ENCODE results near the gene CHN1. TPM values are rescaled to one million over a fixed set of nuclear protein-coding genes. Genes with fewer than 3 reads are reported as not detected.

The CHN1 gene
- polyA plus RNA-seq, 1 of the 3 experiments (the other 2 are of a cell fraction), result 31.6 TPM

GRCh38 chr2:175006281-175006680, 1.1 kb upstream of the CHN1 start:
- no peaks in the 10 kb centered on the region for H3K27me3 ChIP-seq (ENCODE audit: insufficient read depth)
- H3K4me2 ChIP-seq, result peak overlapping the region; percentile 74
- no peaks in the 10 kb centered on the region for H3K9me2 ChIP-seq
- no peaks in the 10 kb centered on the region for H3K36me3 ChIP-seq (replicated peaks in 1 of 2; ENCODE audit: control insufficient read depth in 1 of 2, insufficient read depth in 2 of 2, low read length in 1 of 2)
- CTCF ChIA-PET, result interaction anchor here (1.0 to 4.5 kb wide), 3 partner anchors 235 to 301 kb away, joined by 3 to 29 read pairs (median 7); no protein-coding TSS in a partner anchor
- H3K27ac ChIP-seq (ENCODE audit: low read depth in 2 of 2, low read length in 1 of 2), result peak overlapping the region in 1 of 2 experiments; percentile 96; a peak in 2 of 4 replicates
- peak overlapping the region; percentile 82; the same call in 1 of the 2 replicates for H3K9ac ChIP-seq
- no peaks in the 10 kb centered on the region for H3K9me3 ChIP-seq
- POLR2A ChIA-PET, result interaction anchor here (1.0 to 1.7 kb wide), 2 partner anchors 10 to 235 kb away, joined by 4 to 14 read pairs; no protein-coding TSS in a partner anchor
- peaks cover 6% of the 10 kb centered on the region for H3F3A ChIP-seq (replicated peaks; ENCODE audit: insufficient read depth)
- peak overlapping the region; percentile 88; the same call in 1 of the 2 replicates for H2AFZ ChIP-seq (ENCODE audit: low read depth)
- DNase-seq, result no peak
- H3K79me2 ChIP-seq (ENCODE audit: insufficient read depth), result peaks cover 19% of the 10 kb centered on the region
- WGBS (ENCODE audit: low lambda C conversion rate), result 68% methylated on average over 2 of the region's 2 CpGs
- peaks cover 0 to 31% of the 10 kb centered on the region in 2 experiments for H3K4me1 ChIP-seq (ENCODE audit: control insufficient read depth in 1 of 2, insufficient read depth in 2 of 2, low read depth in 1 of 2, low read length in 1 of 2)
- H3K4me3 ChIP-seq (ENCODE audit: low read depth in 2 of 2, low read length in 1 of 2), result no peak overlapping the region; a peak in 1 of 4 replicates
- no peaks in the 10 kb centered on the region for H4K20me1 ChIP-seq (ENCODE audit: insufficient read depth)
- no peak for TF ChIP-seq FOXM1 (IDR thresholded peaks at IDR 0.05; ENCODE audit: low read depth)
- TF ChIP-seq TCF12 (IDR thresholded peaks at IDR 0.05), result no peak
- no peak for TF ChIP-seq RAD21 (IDR thresholded peaks at IDR 0.05; ENCODE audit: low read length)
- TF ChIP-seq POLR2AphosphoS5 (IDR thresholded peaks at IDR 0.05; ENCODE audit: low read depth, low read length), result no peak
- no peak for TF ChIP-seq JUND (IDR thresholded peaks at IDR 0.05)
- TF ChIP-seq NFIC (IDR thresholded peaks at IDR 0.05; ENCODE audit: borderline replicate concordance), result no peak
- TF ChIP-seq, protein P1, sequence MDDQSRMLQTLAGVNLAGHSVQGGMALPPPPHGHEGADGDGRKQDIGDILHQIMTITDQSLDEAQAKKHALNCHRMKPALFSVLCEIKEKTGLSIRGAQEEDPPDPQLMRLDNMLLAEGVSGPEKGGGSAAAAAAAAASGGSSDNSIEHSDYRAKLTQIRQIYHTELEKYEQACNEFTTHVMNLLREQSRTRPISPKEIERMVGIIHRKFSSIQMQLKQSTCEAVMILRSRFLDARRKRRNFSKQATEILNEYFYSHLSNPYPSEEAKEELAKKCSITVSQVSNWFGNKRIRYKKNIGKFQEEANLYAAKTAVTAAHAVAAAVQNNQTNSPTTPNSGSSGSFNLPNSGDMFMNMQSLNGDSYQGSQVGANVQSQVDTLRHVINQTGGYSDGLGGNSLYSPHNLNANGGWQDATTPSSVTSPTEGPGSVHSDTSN (IDR thresholded peaks at IDR 0.05), result no peak
- TF ChIP-seq, protein P2, sequence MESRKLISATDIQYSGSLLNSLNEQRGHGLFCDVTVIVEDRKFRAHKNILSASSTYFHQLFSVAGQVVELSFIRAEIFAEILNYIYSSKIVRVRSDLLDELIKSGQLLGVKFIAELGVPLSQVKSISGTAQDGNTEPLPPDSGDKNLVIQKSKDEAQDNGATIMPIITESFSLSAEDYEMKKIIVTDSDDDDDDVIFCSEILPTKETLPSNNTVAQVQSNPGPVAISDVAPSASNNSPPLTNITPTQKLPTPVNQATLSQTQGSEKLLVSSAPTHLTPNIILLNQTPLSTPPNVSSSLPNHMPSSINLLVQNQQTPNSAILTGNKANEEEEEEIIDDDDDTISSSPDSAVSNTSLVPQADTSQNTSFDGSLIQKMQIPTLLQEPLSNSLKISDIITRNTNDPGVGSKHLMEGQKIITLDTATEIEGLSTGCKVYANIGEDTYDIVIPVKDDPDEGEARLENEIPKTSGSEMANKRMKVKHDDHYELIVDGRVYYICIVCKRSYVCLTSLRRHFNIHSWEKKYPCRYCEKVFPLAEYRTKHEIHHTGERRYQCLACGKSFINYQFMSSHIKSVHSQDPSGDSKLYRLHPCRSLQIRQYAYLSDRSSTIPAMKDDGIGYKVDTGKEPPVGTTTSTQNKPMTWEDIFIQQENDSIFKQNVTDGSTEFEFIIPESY (IDR thresholded peaks at IDR 0.05; ENCODE audit: borderline replicate concordance, low read depth), result no peak

DNA sequence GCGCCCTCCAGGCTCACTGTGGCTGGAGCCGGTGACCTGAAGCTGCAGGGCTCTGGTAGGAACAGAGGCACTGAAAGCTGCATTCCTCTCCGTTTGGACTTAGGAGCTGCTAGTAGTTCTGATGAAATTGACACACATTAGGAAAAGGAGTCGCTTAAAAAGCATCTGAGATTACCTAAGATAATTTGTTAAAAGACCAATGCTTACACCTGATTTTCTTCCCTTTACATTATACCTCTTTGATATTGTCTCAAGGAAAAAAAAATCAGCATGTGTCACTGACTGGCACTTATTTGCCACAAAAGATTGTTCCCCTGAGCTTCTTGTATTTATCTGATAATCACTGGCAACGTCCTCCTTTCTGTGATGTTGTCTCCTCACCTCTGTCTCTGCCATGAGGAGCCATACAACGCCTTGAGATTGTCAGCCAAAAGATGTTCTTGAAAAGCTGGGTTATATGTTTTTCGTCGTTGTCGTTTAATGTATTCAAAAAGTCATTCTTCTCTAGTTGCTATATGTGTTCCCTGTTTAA, 618 bp upstream of the CHN1 start:
- H3F3A ChIP-seq (replicated peaks; ENCODE audit: insufficient read depth), result peaks cover 6% of the 10 kb centered on the region
- no peaks in the 10 kb centered on the region for H3K36me3 ChIP-seq (replicated peaks in 1 of 2; ENCODE audit: control insufficient read depth in 1 of 2, insufficient read depth in 2 of 2, low read length in 1 of 2)
- DNase-seq, result no peak
- H3K27me3 ChIP-seq (ENCODE audit: insufficient read depth), result no peaks in the 10 kb centered on the region
- H3K79me2 ChIP-seq (ENCODE audit: insufficient read depth), result peaks cover 24% of the 10 kb centered on the region
- peak overlapping the region; percentile 82 for H3K9ac ChIP-seq
- CTCF ChIA-PET, result interaction anchor here (0.5 to 4.5 kb wide), 15 partner anchors 12 to 1092 kb away, joined by 3 to 29 read pairs (median 4); no protein-coding TSS in a partner anchor
- peak overlapping the region; percentile 61 to 96 for H3K27ac ChIP-seq (ENCODE audit: low read depth in 2 of 2, low read length in 1 of 2)
- POLR2A ChIA-PET, result interaction anchor here (0.7 to 1.7 kb wide), 7 partner anchors 9 to 427 kb away, joined by 3 to 14 read pairs (median 4); partner anchors contain the start of gene ATF2
- peaks cover 0 to 29% of the 10 kb centered on the region in 2 experiments for H3K4me1 ChIP-seq (ENCODE audit: control insufficient read depth in 1 of 2, insufficient read depth in 2 of 2, low read depth in 1 of 2, low read length in 1 of 2)
- peak overlapping the region; percentile 74 for H3K4me2 ChIP-seq
- H3K4me3 ChIP-seq (ENCODE audit: low read depth in 2 of 2, low read length in 1 of 2), result peak overlapping the region; percentile 88 to 89
- 41% methylated on average over 7 of the region's 9 CpGs for WGBS (ENCODE audit: low lambda C conversion rate)
- peak overlapping the region; percentile 88 for H2AFZ ChIP-seq (ENCODE audit: low read depth)
- TF ChIP-seq JUND (IDR thresholded peaks at IDR 0.05) (no peak), SIN3A (IDR thresholded peaks at IDR 0.05; ENCODE audit: borderline replicate concordance, low read depth, low read length) (no peak), FOXM1 (IDR thresholded peaks at IDR 0.05; ENCODE audit: low read depth) (no peak), EZH2phosphoT487 (IDR thresholded peaks at IDR 0.05; ENCODE audit: borderline replicate concordance, low read depth) (no peak), MXI1 (IDR thresholded peaks at IDR 0.05; ENCODE audit: low read depth, low read length) (no peak)
- TF ChIP-seq, protein P1 (IDR thresholded peaks at IDR 0.05), result no peak
- H3K9me3 ChIP-seq, result no peaks in the 10 kb centered on the region
- no peaks in the 10 kb centered on the region for H3K9me2 ChIP-seq
- H4K20me1 ChIP-seq (ENCODE audit: insufficient read depth), result no peaks in the 10 kb centered on the region
